ENCODE data around the gene ELF5.

DNA sequence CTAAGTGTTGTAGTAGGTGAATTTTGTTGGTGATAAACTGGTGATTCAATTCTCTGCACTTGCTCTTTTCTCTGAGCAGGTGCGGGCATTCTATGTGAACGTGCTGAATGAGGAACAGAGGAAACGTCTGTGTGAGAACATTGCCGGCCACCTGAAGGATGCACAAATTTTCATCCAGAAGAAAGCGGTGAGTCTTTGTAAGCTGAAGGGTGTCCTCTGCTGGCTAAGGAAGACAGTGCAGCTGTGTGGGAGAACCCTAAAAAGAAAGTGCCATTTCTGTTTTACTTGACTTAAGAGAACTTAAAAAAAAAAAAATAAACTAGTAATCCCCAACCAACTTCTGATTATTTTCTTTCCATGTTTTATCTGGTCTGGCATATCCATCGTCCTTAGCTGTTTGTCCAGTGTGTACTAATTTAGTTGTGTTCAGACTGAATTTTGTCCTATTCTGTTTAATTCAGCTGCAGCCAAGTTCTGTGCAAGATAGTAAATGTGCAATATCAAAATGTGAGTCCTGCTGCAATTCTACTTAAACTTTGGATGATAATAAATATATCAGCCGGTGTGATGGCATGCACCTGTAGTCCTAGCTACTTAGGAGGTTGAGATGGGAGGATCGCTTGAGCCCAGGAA is 45.3 kb downstream of the ELF5 start:
- no peak for TF ChIP-seq POLR2A (IDR thresholded peaks at IDR 0.05)
- TF ChIP-seq, protein P1, sequence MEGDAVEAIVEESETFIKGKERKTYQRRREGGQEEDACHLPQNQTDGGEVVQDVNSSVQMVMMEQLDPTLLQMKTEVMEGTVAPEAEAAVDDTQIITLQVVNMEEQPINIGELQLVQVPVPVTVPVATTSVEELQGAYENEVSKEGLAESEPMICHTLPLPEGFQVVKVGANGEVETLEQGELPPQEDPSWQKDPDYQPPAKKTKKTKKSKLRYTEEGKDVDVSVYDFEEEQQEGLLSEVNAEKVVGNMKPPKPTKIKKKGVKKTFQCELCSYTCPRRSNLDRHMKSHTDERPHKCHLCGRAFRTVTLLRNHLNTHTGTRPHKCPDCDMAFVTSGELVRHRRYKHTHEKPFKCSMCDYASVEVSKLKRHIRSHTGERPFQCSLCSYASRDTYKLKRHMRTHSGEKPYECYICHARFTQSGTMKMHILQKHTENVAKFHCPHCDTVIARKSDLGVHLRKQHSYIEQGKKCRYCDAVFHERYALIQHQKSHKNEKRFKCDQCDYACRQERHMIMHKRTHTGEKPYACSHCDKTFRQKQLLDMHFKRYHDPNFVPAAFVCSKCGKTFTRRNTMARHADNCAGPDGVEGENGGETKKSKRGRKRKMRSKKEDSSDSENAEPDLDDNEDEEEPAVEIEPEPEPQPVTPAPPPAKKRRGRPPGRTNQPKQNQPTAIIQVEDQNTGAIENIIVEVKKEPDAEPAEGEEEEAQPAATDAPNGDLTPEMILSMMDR (IDR thresholded peaks at IDR 0.05), result peak; percentile 24 to 61 (median 42)
